ENCODE measurements around the gene HPGDS.
"Not testable (repeated sequence)": the region's sequence is repeated elsewhere in the genome, so short reads cannot be mapped to it uniquely, and the experiment has no call there.

HPGDS gene

DNA sequence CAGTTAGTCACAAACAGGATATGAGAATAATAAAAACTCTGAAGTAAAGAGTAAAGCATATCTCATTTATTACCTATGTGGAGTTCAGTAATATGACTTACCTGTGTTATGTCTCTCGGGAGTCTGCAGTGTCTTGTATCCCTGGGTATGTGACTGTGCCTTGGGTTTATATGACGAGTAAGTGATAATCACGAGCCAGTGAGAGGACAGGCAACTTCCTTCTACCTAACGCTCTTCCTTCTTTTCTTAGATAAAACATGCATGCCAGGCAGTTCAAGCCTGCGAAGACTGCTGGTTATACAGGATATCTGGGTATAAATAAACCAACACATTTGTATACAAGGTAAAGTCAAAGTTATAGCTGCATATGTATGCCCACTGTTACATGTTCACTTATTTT lies at the start of gene HPGDS:
Gene HPGDS, minus strand, starts transcription at position 143 of the 400 bp plus-strand sequence. CDS start 8,207 bp downstream, outside the sequence.
- no peak for DNase-seq (ENCODE audit: low spot score)

DNA sequence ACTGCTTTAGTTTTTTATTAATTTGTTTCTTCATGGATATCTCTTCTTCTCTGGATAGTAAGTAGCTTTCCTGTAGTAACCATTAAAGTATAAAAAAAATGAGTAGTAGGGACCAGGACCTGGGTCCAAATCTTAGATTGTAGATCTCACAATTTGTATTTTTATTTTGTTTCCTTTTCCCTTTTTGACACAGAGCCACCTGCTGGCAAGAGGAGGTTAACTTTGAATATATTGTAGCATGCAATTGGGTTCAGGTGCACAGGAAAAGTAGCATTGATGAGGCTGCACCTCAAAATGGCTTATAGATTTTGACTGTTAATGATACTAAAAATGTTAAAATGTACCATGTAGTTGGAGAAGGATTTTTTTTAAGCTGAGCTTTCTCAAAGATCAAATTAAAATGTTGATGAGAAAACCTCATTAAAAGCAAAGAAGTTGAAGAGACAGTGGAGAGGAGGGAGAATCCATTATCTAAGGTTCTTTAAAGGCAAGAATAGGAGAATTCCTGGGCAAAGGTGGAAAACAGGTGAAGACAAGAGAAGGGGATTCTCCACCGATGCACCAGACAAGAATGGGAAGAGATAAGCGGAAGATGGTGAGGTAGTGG lies 48.3 kb upstream of the HPGDS start:
- DNase-seq (ENCODE audit: low spot score), result peak; percentile 12

DNA sequence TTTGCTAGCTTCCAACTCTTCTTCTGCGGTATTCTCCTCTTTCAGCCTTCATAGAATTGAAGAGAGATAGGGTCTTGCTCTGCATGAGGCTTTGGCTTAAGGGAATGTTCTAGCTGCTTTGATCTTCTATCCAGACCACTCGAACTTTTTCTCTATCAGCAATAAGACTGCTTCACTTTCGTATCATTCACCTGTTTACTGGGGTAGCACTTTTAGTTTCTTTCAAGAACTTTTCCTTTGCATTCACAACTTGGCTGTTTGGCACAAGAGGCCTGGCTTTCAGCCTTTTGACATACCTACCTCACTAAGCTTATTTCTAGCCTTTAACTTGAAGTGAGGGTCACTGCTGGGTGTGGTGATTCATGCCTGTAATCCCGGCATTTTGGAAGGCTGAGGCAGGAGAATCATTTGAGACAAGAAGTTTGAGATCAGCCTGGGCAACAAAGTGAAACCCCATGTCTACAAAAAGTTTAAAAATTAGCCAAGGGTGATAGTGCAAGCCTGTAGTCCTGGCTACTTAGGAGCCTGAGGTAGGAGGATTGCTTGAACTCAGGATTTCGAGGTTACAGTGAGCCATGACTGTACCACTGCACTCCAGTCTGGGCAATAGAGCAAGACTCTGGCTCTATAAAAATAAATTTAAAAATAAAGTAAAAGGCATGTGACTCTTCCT lies 47.1 kb upstream of the HPGDS start:
- no peak for DNase-seq (ENCODE audit: low spot score)

DNA sequence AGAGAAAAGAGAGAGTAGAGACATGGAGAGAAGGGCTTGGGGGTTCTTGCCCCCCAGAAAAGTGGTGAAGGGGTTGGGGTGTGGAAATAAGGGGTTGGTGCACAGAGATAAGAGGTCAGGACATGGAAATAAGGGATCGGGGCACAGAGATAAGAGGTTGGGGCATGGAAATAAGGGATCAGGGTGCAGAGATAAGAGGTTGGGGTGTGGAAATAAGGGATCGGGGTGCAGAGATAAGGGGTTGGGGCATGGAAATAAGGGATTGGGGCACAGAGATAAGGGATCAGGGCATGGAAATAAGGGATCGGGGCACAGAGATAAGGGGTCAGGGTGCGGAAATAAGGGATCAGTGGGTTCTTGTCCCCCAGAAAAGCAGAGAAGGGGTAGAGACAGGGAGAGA lies 45.3 kb upstream of the HPGDS start:
- not testable (repeated sequence) for DNase-seq (ENCODE audit: low spot score)

DNA sequence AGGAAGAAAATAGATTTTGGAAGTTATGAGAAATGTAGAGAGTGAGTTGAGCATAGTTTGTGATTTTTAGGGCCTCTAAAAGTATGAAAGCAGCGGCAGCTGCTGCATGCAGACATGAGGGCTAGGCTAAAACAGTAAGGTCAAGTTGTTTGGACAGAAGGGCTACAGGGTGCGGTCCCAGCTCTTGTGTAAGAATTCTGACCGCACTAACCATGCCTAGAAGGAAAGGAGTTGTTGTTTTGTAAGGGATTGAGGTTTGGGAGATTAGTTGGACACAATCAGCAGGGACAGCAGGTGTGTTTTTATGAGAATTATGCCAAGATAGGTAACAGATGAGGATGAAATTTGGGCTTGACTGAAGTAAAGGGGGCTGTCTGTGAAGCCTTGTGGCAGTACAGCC lies 42.8 kb upstream of the HPGDS start:
- not testable (repeated sequence) for DNase-seq (ENCODE audit: low spot score)

DNA sequence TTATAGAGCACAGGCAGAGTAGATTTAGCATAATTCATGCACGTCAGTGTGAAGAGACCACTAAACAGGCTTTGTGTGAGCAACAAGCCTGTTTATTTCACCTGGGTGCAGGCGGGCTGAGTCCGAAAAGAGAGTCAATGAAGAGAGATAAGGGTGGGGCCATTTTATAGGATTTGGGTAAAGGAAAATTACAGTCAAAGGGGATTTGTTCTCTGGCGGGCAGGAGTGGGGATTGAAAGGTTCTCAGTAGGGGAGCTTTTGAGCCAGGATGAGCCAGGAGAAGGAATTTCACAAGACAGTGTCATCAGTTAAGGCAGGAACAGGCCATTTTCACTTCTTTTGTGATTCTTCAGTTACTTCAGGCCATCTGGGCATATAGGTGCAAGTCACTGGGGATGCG lies 40.3 kb upstream of the HPGDS start:
- not testable (repeated sequence) for DNase-seq (ENCODE audit: low spot score)

DNA sequence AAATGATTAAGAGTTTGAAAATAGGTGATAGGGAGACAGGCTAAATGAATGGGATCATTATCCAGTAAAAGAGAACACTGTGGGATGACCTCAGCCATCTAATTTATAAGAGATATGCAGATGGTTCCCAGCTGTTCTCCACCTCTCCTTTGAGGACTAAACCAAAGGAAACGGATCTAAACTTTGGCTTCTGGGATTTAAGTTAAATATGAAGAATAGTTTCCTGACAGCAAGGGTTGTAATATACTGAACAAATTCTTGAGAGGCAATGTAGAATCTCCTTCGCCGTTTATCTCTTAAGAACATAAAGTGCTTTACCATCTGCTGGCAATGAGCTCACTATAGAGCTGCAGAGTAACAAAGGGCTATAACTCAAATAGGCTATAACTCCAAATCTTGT lies 35.4 kb upstream of the HPGDS start:
- DNase-seq (ENCODE audit: low spot score), result no peak

DNA sequence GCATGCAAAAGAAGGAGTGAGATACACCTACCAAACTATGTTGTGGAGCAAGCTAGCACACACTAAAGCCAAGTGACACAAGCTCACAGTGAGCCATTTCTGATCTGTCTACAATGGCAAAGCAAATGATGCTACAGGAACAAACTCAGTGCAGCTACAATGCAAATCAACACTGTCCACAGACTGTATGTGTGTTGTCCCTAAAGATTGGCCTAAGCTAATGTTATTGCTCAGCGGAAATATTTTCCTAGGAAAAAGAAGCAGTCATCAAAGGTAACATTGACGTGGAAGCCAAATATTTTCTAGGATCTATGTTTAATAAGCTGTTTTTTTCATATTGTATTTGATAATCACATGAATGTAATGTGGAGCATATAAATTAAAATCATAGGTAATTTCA lies 34.7 kb upstream of the HPGDS start:
- DNase-seq (ENCODE audit: low spot score), result no peak

DNA sequence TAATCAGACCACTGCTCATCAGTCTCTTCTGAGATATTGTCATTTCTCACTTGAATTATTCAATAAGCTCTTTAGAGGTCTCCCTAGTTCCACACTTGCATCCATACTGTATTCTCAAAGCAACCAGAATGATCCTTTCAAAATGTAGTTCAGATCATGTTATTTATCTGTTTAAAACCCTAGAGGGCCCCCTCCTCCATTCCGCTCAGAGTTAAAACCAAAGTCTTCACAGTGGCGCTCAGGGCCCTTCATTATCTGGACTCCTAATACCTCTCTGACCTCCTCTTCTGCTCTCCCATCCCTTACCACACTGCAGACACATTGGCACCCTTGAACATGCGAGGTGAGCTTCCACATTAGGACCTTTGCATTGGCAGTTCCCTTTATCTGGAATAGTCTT lies 32.7 kb upstream of the HPGDS start:
- DNase-seq (ENCODE audit: low spot score), result no peak

DNA sequence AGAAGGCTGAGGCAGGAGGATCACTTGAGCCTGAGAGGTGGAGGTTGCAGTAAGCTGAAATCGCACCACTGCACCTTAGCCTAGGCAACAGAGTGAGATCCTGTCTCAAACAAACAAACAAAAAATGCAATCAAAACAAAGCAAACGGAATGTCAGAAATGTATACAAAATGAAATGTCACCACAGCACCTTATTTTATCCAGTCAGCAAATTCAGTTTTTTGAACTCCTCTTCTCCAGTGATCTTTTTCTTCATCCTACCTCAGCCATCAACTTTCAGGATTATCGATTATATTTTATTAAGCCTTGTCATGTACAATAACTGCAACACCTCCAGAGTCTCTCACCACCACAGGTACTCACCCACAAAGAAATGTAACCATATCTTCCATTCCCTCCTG lies 31.1 kb upstream of the HPGDS start:
- DNase-seq (ENCODE audit: low spot score), result no peak

DNA sequence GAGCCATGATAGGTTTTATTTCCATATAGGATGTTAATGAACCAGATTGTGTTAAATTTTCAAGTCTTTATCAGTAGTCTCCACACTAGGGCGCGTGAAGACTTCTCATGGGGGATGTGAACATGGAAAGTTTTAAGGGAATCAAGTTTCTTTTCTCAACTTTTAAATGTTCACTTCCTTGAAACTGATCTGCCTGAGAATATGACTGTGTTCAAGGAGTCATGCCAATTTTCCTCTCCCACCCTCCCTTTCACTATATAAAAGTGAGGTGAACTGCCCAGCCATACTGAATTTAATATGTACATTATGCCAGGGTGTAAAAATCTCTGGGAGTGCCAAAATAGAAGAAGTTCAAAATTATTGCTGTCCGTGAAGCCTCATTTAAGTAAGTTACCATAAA lies 30.4 kb upstream of the HPGDS start:
- no peak for DNase-seq (ENCODE audit: low spot score)

DNA sequence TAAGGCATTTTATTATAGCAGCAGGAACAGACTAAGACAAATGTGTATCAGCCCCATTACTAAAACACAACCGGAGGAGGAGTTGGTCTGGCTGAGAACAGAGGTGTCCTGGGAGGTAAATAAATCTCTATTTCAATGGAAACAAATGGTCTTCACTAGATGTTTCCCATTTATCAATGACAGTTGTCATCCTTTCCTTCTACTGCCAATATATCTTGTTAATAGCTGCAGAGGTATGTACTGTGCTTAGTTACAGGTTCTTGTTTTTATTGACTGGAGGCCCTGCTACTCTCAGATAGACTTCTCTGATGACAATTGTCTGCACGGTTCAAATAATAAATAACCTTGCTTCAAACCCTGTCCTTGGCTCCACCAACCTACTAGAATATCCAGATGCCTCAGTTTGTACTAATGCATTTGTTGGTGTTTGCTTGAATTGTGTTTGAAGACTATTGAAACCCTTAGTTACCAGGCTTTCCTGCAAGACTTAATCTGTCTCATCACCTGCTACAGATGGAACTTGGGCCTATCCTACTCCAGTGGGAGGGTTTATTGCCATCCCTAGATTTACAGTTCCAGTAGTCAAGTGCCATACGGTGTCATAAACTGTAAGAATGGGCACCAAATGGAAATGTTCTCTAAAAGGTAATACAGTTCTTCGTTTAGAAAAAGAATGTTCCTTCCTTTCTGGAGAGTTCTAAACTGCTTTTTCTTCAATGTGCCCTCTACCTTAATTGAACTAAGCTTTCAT lies 29.8 kb upstream of the HPGDS start:
- no peak for DNase-seq (ENCODE audit: low spot score)

DNA sequence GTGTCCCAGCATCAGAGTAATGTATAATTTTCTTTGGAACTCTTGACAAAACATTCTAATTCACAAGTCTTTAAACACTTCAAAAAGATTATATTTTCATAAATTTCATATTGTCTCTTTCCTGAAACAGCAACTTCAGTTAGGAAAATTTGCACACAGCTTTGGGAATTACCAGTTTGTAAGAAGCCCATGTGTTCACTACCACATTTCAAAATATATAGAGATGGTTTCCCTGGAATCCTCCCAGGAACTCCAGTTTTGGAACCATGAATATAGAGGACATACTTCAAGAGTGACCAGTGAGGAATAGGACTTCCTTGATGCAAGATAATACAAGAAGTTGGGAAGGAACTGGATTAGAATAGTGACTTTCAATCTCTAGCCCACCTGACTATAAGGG lies 28.7 kb upstream of the HPGDS start:
- no peak for DNase-seq (ENCODE audit: low spot score)

DNA sequence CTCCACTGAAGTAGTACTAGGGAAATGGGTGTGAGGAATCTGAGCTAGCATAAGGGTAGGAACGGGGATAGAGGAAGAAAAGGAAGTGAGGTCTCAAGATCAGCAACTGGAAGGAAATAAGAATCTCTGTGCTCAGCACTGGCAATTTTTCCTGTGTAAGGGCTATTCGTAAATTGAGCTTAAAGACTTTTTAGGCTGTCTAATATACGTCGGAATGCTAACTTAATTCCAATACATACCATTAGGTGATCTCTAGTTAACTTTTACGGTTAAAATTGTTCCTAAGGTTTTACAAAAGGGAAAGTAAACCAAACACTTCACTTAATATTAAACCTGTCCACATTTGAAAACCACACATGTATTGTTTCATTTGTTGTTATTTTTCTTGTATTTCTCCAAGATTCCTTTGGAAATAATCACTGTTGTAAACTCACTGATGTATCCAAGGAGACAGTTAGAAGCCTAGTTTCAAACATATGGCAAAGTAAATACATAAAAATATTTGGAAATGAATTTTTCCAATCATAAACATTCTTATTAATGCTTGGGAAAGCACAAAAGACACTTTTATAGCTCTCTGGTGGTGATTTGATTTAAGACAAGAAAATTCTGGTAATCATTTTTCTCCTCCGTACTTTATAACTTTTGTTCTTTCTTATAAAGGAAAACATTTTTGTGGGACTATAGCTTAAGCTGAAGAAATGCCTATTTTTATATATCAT lies 28.1 kb upstream of the HPGDS start:
- no peak for DNase-seq (ENCODE audit: low spot score)

DNA sequence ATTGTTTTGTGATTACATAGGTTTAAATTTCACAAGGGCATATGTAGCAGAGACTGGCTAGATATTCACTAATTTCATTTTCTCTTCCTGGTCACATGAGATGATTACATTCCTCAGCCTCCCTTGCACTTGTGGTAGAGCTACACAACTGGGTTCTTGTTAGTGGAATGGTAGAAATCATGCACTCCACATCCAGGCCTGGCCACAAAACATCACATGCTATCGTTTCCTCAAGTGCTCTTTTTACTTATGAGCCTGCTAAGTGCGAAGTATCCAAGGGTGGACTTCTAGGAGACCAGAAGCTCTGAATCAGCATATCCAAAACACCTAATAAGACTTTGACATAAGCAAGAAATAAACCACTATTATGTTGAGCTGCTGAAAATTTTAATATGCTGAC lies 26.4 kb upstream of the HPGDS start:
- no peak for DNase-seq (ENCODE audit: low spot score)

DNA sequence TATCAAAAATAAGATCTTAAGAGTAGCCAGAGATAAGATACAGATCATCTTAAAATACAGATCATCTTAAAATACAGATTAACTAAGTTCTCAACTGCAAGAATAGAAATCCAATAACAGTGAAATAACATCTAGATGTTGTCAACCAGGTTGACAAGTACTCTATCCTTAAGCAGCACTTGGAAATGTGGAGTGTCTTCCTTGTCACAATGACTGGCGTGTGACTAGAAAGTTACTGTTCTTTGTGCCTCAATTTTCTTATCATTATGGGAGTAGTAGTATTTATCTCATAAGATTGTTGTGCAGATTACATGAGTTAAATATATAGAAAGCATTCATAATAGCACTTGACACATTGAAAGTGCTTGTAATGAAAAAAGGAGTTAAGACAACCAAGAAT lies 25.8 kb upstream of the HPGDS start:
- no peak for DNase-seq (ENCODE audit: low spot score)

DNA sequence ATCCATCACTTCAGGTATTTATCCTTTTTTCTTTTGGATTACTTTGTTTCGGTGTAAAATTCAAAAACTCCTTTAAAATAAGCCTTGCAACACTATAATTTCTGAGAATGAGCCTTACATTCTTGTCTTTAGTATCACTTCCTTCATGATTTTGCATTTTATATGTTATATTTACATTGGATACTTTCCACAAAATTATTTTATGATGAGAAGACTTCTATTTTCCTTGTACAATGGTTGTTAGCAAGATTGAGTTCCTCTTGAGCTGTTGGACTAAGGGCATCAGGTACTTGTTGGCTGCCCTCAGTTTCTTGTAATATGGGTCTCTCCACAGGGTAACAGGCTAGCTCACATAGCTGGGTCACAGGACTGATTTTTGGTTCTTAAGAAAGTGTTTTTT lies 22.7 kb upstream of the HPGDS start:
- no peak for DNase-seq (ENCODE audit: low spot score)

DNA sequence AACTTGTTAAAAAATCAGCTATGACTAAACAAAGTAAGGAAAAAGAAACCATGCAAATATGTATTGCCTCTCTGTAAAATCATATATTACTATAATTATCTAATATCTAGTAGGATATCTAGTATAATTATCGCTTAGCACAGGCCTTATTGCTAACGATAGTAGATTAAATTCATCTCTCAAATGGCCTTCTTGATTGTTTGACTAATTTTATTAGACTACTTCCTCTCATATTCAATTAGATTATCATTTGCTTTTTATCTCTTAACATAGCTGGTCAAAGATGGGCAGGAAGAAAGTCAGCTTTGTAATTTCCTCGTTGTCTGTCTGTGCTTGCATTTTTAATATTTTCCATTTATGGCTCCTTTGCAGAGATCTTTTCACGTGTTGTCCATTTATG lies 21.9 kb upstream of the HPGDS start:
- DNase-seq (ENCODE audit: low spot score), result no peak

DNA sequence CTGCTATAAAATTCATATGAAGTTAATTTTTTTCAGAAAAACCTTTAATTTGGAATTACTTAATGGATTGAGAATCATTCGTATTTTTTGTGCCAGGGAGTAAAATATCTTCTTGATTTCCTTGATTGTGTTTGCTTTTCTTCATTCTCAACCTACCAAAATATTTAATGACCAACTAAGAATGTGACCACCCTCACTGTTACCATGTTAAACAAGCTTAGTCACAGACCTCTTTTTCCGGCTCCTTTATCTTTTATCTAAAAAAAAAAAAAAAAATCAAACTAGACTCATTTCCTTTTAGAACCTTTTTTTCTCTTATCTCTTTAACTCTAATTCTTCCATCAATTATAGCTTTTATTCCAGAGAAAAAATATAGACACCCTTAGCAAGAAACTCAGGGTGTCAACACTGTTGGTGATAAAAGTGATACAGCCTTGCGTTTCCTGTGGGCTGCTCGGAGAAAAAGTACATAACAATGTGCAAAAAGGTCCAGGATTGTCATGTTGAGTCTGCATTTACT lies 20.6 kb upstream of the HPGDS start:
- no peak for DNase-seq (ENCODE audit: low spot score)

DNA sequence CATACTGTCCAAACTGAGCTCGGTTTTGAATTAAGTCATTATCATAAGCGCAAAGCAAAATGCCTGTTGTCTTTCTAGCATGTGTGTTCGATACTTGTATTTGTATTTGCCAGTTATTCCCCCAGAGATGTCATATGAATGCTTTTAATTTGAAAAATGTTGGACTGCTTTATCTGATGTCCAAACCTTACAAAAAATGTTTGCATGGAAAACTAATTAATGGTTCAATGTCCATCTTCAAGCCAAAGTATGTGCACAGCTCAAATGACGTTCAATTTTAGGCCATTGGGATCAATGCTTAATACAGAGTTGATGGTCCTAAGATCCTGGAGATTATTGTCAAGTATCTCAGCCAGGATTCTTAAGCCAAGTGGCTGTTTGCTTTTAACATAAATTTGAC lies 17.2 kb upstream of the HPGDS start:
- no peak for DNase-seq (ENCODE audit: low spot score)

DNA sequence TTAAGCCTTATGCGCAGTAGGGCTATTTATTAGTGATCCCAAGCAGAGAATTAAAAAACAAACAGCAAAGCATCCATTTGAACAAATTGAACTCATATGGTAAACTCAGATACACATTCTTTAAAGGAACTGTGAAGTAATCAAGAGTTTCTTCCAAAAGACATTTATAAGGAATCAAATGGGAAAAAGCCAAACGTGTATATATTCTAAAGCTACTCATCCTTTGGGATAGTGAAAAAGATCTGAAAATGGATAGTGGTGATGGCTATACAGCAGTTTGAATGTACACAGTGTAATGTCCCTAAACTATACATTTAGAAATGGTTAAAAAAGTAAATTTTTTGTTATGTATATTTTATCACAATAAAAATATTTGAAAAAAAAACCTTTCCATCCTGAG lies 16.6 kb upstream of the HPGDS start:
- DNase-seq (ENCODE audit: low spot score), result no peak

DNA sequence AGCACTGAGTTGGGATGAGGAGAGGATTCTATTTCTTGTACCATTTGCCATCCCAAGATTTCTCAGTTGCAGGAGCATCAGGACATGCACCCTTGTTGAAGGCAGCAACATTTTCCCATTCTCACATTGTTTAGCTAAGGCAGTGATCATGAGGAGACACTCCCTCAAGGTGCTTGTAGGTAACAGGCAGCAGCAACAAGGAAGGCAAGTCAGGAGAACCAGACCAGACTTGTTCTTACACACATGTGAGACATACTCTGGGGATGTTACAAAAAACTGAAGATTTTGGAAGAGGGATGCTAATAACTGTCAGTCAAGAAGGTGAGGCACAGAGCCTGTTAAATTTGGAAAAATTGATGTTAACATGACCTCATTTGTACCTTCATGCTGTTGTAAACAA lies 15.5 kb upstream of the HPGDS start:
- DNase-seq (ENCODE audit: low spot score), result no peak

DNA sequence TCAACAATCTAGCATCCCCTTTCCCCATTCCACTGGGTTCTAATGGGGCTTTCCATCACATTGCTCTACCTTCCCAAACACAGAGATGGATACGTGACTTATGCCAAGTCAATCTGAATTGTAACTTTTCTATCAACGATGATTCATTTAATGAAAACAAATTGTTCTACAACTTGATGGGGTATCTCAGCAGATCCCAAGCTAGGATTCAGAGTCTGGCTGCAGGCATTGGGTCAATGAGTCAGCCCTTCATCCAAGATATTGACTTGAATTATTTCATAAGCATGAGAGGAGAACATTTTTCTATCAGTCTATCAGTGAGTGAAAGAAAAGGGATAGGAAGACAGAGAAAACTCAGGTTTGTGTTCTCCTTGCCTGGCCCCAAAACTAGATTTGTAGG lies 15.0 kb upstream of the HPGDS start:
- no peak for DNase-seq (ENCODE audit: low spot score)
